Stimulated activated CD8-positive, alpha-beta memory T cell treated with anti-CD3 and anti-CD28 coated beads, Interleukin-2, amount 100 ng/mL, for 48 hours (primary cell): ENCODE results near the gene KRTAP5-8.
A peak's percentile ranks its signal among the peaks of the same experiment; 100 is the strongest.
"Not testable (repeated sequence)": the region's sequence is repeated elsewhere in the genome, so short reads cannot be mapped to it uniquely, and the experiment has no call there.

Experiments used
- DNase-seq, 2 donors: peaks; one replicate each; pipeline ENCODE4 v3.0.0-alpha.2; 2020; ENCODE audit warnings: low read depth in 2 of 2

The KRTAP5-8 gene, protein sequence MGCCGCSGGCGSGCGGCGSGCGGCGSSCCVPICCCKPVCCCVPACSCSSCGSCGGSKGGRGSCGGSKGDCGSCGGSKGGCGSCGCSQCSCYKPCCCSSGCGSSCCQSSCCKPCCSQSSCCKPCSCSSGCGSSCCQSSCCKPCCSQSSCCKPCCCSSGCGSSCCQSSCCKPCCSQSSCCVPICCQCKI

DNA sequence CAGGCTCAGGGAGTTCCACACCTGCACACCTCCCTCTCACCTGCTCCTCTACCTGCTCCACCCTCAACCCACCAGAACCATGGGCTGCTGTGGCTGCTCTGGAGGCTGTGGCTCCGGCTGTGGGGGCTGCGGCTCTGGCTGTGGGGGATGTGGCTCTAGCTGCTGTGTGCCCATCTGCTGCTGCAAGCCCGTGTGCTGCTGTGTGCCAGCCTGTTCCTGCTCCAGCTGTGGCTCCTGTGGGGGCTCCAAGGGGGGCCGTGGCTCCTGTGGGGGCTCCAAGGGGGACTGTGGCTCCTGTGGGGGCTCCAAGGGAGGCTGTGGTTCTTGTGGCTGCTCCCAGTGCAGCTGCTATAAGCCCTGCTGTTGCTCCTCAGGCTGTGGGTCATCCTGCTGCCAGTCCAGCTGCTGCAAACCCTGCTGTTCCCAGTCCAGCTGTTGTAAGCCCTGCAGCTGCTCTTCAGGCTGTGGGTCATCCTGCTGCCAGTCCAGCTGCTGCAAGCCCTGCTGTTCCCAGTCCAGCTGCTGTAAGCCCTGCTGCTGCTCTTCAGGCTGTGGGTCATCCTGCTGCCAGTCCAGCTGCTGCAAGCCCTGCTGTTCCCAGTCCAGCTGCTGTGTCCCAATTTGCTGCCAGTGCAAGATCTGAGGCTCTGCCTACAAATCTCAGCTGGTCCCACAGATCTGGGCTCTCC lies at the start of gene KRTAP5-8:
Gene KRTAP5-8 (plus strand): TSS at position 49 of the 689 bp plus-strand sequence. CDS start 31 bp downstream, at position 80.
- DNase-seq, result not testable (repeated sequence)

DNA sequence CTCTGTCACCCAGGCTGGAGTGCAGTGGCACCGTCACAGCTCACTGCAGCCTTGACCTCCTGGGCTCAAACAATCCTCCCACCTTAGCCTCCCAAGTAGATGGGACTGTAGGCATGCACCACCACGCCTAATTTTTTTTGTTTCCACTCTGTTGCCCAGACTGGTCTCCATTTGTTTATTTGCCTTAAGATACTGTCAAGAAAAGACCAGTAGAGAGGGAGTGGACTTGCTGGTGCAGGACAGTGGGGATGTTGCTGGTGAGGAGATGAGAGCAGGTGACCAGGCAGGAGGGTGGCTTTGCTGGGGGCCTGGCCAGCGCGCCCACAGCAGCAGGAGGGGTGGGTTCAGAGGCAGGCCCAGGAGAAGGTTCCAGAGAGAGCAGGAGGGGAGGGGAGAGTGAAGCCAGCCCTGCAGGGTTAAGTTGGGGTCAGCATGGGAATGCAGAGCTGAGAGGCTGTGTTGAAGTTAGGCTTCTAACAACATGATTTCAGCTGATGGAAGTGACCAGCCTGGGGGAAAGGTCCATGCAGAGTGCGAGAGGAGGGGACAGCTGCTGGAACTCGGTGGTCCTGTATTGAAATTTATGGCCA lies 49.0 kb upstream of the KRTAP5-8 start:
- no peak for DNase-seq

DNA sequence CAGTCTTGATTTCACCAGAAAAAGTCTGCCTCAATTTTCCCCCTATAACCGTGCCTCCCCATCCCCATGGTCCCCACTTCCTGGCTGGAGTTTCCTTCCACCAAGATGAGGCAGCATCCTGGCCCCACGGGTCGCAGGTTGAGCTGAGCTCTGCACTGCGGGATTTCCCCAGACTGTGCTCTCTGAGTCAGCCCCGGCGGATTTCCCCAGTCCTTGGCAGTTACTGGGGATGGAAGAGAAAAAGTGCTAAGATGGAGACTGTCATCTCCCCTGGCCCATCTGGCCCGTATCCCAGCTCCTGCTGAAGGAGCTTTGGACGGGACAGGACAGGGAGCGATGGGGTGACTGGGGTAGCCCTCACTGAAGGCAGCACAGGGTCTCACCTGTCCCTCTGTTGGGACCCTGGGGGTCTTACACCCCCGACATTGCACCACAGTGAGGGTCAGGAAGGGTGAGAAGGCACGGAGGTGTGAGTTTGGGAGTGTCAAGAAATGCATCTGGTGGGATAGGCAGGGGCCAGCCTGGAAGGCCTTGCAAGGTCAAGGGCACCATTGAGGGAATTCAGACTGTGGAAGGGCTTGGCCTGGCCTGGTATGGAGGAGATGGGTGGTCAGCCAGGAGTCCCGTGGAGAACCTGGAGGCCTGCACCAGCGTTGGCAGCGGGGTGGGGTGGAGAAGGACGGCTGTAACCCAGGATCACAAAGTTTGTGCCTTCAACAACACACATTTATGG lies 48.3 kb upstream of the KRTAP5-8 start:
- DNase-seq, result peak; percentile 54 to 56

DNA sequence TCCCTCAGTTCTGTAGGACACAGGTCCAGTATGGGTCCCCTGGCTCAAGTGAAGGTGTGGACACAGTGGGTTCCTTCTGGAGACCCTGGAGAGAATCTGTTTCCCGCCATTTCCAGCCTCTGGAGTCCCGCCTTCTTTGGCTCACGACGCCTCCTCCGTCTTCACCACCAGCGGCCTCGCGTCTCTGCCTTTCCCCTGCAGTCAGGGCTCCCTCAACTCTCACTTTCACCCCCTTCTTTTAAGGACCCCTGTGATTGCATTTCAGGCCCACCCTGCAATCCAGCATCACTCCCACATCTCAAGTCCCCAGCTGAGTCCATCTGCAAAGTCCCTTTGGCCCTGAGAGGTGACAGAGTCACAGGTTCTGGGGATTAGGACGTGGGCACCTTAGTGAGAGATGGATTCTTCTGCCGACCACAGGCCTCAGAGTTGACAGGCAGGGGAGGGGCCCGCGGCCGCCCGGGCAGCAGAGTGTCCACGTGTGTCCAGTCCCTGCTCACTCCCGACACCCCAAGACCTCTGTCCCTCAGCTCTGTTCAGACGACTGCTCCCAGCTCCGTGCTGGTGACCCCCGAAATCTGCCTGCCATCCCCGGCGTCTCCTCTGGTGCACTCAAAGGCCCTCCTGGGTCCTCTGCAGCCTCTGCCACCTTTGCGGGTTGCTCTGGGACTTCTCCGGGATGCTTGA lies 47.6 kb upstream of the KRTAP5-8 start:
- no peak for DNase-seq

DNA sequence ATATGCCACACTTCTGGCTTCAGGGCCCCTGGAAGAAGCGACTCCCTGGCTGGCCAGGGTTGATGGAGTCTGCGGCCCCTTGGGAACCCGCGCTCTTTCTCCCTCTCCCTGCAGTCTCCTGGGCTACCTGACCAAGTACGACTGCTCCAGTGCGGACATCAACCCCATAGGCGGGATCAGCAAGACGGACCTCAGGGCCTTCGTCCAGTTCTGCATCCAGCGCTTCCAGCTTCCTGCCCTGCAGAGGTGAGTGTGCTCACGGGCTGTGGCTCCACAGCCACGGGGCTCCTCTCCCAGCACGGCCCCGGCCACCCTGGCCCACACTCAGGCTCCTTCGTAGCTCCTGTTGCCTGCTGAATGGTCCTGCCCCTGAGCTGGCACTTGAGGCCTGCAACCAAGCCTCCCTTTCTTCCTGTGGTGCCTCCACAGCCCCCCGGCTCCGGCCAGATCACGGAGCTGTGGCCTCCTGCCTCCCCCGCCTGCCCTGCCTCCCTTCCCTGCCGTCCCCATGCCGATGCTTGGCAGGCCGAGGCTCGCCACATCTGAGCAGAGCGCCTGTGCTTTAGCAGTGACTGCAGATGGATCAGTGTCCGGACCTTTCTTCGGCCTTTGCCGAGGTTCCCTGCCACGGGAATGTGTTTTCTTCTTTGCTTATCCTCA lies 47.0 kb upstream of the KRTAP5-8 start:
- no peak for DNase-seq

DNA sequence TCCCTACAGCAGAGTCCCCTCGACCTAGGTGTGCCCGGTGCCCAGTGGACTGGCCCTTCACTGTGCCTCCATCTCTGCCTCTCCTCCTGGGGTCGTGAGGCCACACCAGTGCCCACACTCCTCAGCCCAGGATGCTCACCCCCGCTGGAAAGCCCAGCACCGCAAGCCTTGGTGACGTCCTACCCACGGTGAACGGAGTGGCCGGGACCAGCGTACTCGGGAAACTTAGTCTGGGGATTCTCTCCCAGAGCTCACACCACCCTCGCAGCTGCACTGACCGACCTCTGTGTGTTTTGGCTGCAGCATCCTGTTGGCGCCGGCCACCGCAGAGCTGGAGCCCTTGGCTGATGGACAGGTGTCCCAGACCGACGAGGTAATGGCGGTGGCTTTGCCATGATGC lies 46.3 kb upstream of the KRTAP5-8 start:
- no peak for DNase-seq

DNA sequence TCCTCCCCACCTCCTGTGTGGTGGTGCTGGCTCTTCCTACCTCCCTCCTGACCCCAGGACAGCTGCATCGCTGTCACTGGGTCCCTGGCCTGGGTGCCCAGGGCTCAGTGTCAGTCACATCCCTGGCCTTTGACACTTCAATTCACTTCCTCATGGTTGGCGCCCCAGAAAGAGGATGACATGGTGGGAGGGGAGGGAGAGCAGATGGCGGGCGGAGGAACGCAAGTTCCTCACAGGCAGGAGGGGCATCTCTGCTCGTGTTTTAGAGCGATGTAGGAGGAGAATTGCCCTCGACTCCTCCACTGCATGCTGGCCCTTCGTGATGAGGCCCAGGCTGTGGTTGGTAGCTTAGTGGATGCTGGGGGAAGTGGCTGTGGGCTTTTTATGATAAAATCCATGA lies 45.9 kb upstream of the KRTAP5-8 start:
- DNase-seq, result no peak

DNA sequence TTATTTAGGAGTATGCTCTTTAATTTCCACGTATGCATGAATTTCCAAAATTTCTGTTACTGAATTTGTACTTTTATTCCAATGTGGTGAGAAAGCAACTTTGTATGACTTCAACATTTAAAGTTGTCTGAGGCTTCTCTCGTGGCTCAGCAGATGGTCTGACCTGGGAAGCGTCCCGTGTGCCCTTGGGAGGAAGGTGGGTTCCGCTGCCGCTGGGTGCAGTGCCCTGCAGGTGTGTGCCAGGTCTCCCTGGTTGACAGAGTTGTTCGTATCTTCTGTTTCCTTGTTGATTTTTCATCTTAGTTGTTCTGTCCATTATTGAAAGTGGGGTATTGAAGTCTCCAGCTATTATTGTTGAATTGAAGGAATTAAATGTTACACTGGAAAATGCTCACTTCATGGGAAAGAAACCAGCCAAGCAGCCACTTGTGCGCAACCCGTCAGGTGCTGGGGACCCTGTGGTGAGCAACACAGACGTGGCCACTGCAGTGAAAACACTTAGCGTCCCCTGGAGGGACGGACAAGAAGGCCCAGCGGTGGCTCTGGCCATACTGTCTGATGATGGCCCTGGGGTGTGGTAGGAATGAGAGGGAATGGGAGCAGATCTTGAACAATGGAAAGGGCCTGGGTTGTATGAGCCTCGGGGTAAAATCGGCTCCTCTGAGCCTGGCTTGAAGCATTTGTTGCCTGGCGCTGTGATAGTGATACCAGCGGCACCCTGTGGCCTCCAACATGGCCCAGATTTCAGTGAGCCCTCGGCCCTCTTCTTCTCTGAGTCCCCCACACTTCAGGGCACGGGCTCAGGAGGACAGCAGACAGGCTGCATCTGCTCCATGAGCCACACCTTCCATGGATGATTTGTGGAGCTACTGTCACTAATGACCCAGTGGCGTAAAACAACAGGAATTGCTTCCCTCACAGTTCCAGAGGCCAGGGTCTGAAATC lies 42.3 kb upstream of the KRTAP5-8 start:
- DNase-seq, result no peak

DNA sequence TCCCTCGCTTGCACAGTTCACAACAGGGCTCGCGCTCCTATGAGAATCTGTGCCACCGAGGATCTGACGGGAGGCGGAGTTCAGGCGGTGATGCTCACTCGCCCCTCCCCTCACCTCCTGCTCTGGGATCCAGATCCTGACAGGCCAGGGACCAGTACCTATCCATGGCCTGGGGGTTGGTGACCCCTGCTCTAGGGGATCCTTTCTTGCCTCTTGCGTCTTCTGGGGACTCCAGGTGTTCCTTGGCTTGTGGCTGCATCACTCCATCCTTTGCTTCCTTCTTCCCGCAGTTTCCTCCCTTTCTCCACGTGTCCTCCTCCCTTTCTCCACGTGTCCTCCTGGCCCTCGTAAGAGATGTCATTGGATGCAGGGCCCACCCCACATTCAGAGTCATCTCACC lies 41.4 kb upstream of the KRTAP5-8 start:
- no peak for DNase-seq

DNA sequence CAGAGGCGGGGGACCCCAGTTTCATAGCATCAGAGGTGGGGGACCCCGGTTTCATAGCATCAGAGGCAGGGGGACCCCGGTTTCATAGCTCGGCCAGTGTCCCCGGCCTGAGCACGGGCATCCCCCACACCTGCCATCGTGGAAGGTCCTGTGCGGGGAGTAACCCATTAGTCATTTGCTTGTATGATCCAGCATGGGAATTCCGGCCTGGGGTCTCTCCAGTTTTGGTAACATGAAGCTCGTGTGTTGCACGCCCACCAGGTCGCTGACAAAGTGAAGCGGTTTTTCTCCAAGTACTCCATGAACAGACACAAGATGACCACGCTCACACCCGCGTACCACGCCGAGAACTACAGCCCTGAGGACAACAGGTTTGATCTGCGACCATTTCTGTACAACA lies 39.7 kb upstream of the KRTAP5-8 start:
- DNase-seq, result no peak

DNA sequence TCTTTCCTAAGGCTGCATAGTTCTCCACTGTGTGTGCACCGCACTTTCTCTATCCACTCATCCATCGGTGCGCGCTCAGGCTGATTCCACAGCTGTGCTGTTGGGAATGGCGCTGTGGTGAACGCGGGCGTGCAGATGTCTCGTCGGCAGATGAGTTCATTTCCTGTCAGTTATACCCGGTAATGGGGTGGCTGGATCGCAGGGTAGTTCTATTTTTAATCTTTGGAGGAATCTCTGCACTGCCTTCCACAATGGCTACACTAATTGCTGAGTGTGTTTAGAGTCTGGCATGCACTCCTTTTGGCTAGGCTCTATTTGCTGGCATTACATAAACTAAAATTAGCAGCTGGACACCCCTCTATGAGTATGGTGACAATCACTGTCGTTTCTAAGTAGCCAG lies 38.7 kb upstream of the KRTAP5-8 start:
- no peak for DNase-seq

DNA sequence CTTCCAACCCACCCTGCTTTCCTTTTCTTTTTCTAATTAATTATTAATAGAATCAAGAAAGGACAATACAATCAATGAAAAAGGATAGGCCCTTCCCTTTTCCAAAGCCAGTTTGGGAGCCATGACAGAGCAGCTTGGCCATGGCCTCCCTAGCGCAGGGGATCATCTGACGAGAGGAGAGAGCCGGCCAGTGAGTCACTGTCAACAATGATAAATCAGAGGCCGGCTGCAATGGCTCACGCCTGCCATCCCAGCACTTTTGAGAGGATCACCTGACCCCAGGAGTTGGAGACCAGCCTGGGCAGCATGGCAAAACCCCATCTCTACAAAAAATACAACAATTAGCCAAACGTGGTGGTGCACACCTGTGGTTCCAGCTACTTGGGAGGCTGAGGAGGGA lies 38.3 kb upstream of the KRTAP5-8 start:
- DNase-seq, result no peak

DNA sequence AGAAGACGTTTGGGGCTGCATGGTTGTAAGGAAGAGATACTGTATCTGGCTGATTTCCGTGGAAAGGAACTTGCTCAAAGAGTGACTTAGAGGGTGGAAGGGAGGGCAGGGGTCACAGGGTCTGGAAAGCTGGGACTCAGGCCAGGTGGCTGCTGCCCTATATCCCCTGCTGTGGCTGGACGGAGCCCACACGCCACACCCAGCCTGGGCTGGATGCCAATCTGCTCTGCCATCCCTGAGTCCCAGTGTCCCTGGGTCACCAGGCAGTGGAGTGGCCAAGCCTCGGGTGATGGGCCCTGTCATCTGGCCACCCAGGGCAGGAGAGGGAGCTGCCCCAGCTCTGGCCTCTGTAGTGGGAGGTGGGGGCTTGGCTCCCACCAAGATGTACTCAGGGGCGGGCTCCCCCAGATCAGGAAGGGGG lies 37.2 kb upstream of the KRTAP5-8 start:
- no peak for DNase-seq

DNA sequence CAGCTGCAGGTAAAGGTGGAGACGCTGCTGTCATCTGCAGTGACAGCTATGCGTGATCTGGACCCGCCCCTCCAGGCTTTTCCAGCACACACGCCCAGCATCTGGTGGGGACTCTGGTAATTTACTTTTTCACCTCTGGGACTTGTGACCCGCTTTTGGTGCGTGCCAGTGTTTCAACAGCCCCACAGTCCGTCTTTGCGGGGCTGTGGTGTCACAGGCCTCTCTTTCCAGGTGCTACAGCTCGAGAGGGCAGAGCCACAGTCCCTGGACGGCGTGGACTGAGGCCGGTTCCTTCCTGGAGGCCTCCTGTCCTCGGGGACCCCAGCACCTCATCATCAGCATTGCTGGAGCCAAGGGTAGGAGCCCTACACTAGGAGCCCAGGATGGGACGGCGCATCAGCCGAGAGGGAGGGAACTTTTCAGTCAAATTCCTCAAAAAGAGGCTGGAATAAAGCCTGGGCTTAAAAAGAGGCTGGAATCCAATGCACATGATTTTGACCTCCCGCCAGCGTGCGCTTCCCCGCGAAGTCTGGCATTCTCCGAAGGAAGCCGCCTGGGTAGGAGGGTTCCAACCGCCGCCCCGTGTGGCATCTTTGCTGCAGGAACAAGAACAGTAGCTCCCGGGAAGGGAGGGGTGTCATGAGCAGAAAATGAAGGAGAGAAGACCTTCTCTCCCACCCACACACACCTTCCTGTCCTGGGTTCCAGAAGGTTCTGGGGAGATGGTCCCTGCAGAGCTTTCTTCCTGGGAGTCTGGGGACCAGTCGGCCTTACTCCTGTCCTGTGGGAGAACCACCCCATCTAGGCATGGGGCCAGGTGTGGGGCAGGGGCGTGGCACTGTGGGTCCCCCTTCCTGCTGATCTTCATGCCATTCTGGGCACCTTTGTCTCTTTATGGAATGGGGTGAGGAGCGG lies 36.5 kb upstream of the KRTAP5-8 start:
- no peak for DNase-seq

DNA sequence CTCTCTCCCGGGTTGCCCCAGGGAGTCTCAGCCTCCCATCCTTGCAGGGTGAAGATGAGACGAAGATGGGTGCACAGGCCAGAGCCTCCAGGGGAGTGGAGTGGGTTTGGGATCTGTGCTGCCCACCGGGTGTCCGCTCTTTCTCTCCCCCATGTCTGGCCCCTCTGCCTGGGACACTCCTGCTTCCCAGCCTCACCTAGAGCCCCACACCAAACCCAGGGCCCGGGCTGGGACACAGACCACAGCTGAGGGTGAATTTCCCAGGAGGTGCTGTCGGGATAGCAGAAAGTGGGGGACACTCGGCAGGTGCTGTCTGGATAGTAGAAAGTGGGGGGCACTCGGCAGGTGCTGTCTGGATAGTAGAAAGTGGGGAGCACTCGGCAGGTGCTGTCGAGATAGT lies 35.8 kb upstream of the KRTAP5-8 start:
- DNase-seq, result no peak

DNA sequence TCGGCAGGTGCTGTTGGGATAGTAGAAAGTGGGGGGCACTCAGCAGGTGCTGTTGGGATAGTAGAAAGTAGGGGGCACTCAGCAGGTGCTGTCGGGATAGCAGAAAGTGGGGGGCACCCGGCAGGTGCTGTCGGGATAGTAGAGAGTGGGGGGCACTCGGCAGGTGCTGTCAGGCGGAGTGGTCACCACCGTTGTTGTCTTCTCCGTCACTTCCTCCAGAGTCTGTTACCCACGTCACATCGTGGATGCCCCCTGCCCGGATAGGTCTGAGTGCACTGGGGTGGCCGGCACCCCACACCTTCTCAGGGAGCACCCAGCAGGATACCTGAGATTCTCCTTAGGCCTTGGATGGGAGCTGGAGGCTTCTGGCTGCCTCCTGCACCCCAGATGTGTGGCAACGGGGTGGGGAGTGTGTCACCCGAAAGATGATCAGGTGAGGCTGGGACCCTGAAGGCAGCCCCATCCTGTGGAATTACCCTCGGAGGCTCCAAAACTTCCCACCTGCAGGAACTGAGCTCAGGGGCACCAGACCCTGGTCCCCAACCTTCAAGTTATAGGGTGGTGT lies 34.9 kb upstream of the KRTAP5-8 start:
- DNase-seq, result no peak

DNA sequence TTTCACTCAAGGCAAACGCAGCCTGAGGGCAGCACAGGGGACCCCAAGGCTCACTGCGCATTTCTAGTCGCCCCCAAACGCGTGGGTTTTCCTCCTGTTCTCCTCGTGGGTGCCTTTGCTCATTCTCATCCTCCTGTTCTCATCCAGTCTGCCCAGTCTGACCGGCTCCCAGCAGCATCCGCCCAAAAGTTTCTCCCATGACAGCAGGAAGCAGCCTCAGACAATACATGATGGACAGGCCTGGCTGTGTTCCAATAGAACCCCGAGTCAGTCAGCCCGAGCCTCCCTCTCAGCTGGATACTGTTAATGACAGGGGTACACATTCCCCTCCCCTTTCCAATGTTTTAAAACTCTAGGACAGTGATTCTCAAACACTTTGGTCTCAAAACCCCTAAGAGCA lies 33.3 kb upstream of the KRTAP5-8 start:
- no peak for DNase-seq

DNA sequence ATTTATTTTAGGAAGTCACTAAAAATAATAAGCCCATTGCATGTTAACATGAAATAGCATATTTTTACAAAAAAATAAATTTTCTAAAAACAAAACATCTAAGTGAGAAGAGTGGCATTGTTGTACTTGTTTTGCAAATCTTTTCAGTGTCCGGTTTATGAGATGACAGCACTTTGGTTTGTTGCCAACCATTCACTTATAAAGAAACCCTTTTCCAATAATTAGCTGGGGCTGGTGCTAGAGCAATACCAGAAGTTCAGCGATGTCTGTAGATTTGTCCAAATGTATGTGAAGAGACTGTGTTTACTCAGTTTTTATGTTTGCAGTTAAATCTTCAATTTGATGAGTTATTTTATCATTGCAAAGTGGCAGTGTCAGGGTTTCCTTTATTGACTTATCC lies 32.8 kb upstream of the KRTAP5-8 start:
- DNase-seq, result no peak

DNA sequence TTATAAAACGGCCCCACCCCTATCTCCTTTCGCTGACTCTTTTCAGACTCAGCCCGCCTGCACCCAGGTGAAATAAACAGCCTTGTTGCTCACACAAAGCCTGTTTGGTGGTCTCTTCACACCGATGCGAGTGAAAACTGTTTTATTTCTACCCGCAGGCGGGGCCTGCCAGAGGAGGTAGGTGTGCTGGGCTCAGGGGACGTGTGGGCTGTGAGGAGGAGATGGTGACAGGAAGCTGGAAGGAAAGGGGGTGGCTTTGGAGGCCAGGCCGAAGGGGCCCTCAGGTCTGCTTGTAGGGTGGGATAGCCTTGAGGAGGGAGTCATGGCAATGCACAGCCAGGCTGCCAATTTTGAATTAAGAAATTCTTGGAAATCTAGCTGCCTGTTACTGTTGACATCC lies 32.0 kb upstream of the KRTAP5-8 start:
- no peak for DNase-seq
